HEK293 (cell line): Measurements from ENCODE around the gene NPFFR2.

Source experiments
- CTCF ChIA-PET: fragments of 350-600 bp; formaldehyde crosslinking; extraction: SDS; loops from one replicate; lab custom pipeline; 2021; ENCODE audit warnings: antibody characterized with exemption; lab: Yijun Ruan, JAX
- POLR2A ChIA-PET: fragments of 300-600 bp; formaldehyde crosslinking; extraction: SDS; loops from one replicate; lab custom pipeline; 2020; ENCODE audit warnings: antibody characterized with exemption, inconsistent platforms; lab: Yijun Ruan, JAX
- H3K27ac ChIP-seq: fragments of 200-500 bp; sonication (Bioruptor generic); 2 replicates; pipeline ENCODE4 v1.5.1; 2014; ENCODE audit warnings: low read depth, low read length, control low read depth, inconsistent platforms; ENCODE audit errors: extremely low read depth
- H3K36me3 ChIP-seq, 2 experiments: fragments of 200-500 bp in 1 of 2; sonication (Bioruptor generic) in 1 of 2; 1 replicate in 1 of 2; 2 replicates in 1 of 2; pipeline ENCODE4 v1.5.1; 2014 to 2017; ENCODE audit warnings: inconsistent platforms in 2 of 2, low read length in 2 of 2; ENCODE audit not compliant: control insufficient read depth in 2 of 2, insufficient read depth in 1 of 2
- H3K4me1 ChIP-seq: fragments of 200-500 bp; sonication (Bioruptor generic); 2 replicates; pipeline ENCODE4 v1.5.1; 2014; ENCODE audit warnings: mild to moderate bottlenecking, low read length, inconsistent platforms; ENCODE audit not compliant: control insufficient read depth, insufficient read depth
- H3K4me3 ChIP-seq: 2 replicates; pipeline ENCODE4 v1.5.1; 2011; ENCODE audit warnings: low read depth, mild to moderate bottlenecking, control low read depth, low read length, moderate library complexity
- H3K9me3 ChIP-seq: fragments of 200-500 bp; sonication (Bioruptor generic); 2 replicates; pipeline ENCODE4 v1.5.1; 2014; ENCODE audit warnings: low read depth, low read length, inconsistent platforms; ENCODE audit not compliant: control insufficient read depth, insufficient read depth
- BCL11B ChIP-seq: fragments of 450-650 bp; formaldehyde crosslinking; IDR thresholded peaks from 2 replicates; pipeline ENCODE4 v1.5.1; 2016; ENCODE audit warnings: low read depth, missing biosample characterization, missing genetic modification characterization
- ELK4 ChIP-seq: IDR thresholded peaks from 2 replicates; pipeline ENCODE4 v1.6.1; 2011; ENCODE audit warnings: mild to moderate bottlenecking, low read depth, low read length, borderline replicate concordance
- HOXC10 ChIP-seq: sonication (generic); formaldehyde crosslinking; IDR thresholded peaks from 2 replicates; pipeline ENCODE4 v1.8.1; 2023; ENCODE audit warnings: mild to moderate bottlenecking, missing genetic modification reagents
- KLF16 ChIP-seq: fragments of 450-650 bp; formaldehyde crosslinking; IDR thresholded peaks from 2 replicates; pipeline ENCODE4 v1.5.1; 2017; ENCODE audit warnings: missing biosample characterization, missing genetic modification characterization
- TSHZ1 ChIP-seq: fragments of 450-650 bp; formaldehyde crosslinking; IDR thresholded peaks from 2 replicates; pipeline ENCODE4 v1.5.1; 2016; ENCODE audit warnings: missing biosample characterization, missing genetic modification characterization, borderline replicate concordance
- ZBTB11 ChIP-seq: fragments of 450-650 bp; formaldehyde crosslinking; conservative IDR thresholded peaks from 2 replicates; pipeline ENCODE4 v1.5.1; 2016; ENCODE audit warnings: low read depth, missing biosample characterization, missing genetic modification characterization
- ZBTB7A ChIP-seq: fragments of 450-650 bp; formaldehyde crosslinking; IDR thresholded peaks from 2 replicates; pipeline ENCODE4 v1.5.1; 2016; ENCODE audit warnings: low read depth, missing biosample characterization, missing genetic modification characterization
- ZNF423 ChIP-seq: fragments of 450-650 bp; formaldehyde crosslinking; IDR thresholded peaks from 2 replicates; pipeline ENCODE4 v1.5.1; 2016; ENCODE audit warnings: missing biosample characterization, missing genetic modification characterization
- ZNF514 ChIP-seq: fragments of 450-650 bp; formaldehyde crosslinking; IDR thresholded peaks from 2 replicates; pipeline ENCODE4 v1.5.1; 2016; ENCODE audit warnings: missing biosample characterization, missing genetic modification characterization
- ZNF558 ChIP-seq: fragments of 450-650 bp; formaldehyde crosslinking; IDR thresholded peaks from 2 replicates; pipeline ENCODE4 v1.5.1; 2016; ENCODE audit warnings: missing biosample characterization, missing genetic modification characterization
- ZNF610 ChIP-seq: fragments of 450-650 bp; formaldehyde crosslinking; IDR thresholded peaks from 2 replicates; pipeline ENCODE4 v1.5.1; 2016; ENCODE audit warnings: missing biosample characterization, missing genetic modification characterization, borderline replicate concordance
- ZNF664 ChIP-seq: fragments of 450-650 bp; formaldehyde crosslinking; IDR thresholded peaks from 2 replicates; pipeline ENCODE4 v1.5.1; 2016; ENCODE audit warnings: missing biosample characterization, missing genetic modification characterization
- ZNF837 ChIP-seq: fragments of 450-650 bp; formaldehyde crosslinking; IDR thresholded peaks from 2 replicates; pipeline ENCODE4 v1.5.1; 2016; ENCODE audit warnings: missing biosample characterization, missing genetic modification characterization
- ZNF843 ChIP-seq: fragments of 450-650 bp; formaldehyde crosslinking; IDR thresholded peaks from 2 replicates; pipeline ENCODE4 v1.5.1; 2016; ENCODE audit warnings: missing biosample characterization, missing genetic modification characterization
- TF ChIP-seq, protein P1 (sequence below): fragments of 450-650 bp; formaldehyde crosslinking; IDR thresholded peaks from 2 replicates; pipeline ENCODE4 v1.5.1; 2016; ENCODE audit warnings: missing biosample characterization, missing genetic modification characterization, borderline replicate concordance

Gene NPFFR2

DNA sequence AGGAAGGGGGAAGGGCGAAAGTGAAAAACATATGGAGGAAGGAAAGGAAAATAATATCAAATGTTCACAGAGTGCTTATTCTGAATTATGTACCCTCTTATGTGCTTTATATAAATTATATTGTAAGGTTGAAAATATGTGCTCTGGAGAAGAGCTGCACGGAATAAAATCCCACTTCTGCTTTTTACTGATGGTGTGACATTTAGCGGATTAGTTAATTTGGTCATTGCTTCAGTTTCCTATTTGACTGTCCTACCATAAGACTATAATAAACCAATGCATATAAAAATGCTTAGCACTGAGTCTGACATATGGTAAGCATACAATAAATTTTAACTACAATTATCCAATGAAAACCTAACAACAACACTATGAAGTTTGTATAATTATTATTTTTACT lies 86.2 kb downstream of the NPFFR2 start (continued):
- TF ChIP-seq ZNF610 (no peak), ELK4 (no peak), ZNF843 (no peak), ZNF558 (tag by site-specific recombination) (no peak), HOXC10 (CRISPR knock-in tag) (no peak)

- Histone ChIP-seq H3K4me1 (no peaks in the 10 kb centered on the region), H3K4me3 (no peak overlapping the region), H3K36me3 (no peaks in the 10 kb centered on the region)
- TF ChIP-seq ZBTB7A: no peak
- no peak for TF ChIP-seq ZNF664
- TF ChIP-seq ZNF514: no peak
- no peak for TF ChIP-seq TSHZ1 (tag by site-specific recombination)
- TF ChIP-seq KLF16 (tag by site-specific recombination): no peak
- TF ChIP-seq, protein P1, sequence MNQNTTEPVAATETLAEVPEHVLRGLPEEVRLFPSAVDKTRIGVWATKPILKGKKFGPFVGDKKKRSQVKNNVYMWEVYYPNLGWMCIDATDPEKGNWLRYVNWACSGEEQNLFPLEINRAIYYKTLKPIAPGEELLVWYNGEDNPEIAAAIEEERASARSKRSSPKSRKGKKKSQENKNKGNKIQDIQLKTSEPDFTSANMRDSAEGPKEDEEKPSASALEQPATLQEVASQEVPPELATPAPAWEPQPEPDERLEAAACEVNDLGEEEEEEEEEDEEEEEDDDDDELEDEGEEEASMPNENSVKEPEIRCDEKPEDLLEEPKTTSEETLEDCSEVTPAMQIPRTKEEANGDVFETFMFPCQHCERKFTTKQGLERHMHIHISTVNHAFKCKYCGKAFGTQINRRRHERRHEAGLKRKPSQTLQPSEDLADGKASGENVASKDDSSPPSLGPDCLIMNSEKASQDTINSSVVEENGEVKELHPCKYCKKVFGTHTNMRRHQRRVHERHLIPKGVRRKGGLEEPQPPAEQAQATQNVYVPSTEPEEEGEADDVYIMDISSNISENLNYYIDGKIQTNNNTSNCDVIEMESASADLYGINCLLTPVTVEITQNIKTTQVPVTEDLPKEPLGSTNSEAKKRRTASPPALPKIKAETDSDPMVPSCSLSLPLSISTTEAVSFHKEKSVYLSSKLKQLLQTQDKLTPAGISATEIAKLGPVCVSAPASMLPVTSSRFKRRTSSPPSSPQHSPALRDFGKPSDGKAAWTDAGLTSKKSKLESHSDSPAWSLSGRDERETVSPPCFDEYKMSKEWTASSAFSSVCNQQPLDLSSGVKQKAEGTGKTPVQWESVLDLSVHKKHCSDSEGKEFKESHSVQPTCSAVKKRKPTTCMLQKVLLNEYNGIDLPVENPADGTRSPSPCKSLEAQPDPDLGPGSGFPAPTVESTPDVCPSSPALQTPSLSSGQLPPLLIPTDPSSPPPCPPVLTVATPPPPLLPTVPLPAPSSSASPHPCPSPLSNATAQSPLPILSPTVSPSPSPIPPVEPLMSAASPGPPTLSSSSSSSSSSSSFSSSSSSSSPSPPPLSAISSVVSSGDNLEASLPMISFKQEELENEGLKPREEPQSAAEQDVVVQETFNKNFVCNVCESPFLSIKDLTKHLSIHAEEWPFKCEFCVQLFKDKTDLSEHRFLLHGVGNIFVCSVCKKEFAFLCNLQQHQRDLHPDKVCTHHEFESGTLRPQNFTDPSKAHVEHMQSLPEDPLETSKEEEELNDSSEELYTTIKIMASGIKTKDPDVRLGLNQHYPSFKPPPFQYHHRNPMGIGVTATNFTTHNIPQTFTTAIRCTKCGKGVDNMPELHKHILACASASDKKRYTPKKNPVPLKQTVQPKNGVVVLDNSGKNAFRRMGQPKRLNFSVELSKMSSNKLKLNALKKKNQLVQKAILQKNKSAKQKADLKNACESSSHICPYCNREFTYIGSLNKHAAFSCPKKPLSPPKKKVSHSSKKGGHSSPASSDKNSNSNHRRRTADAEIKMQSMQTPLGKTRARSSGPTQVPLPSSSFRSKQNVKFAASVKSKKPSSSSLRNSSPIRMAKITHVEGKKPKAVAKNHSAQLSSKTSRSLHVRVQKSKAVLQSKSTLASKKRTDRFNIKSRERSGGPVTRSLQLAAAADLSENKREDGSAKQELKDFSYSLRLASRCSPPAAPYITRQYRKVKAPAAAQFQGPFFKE (tag by site-specific recombination): no peak
- no peak for TF ChIP-seq ZNF837 (tag by site-specific recombination)
- TF ChIP-seq ZNF558 (tag by site-specific recombination): no peak
- TF ChIP-seq BCL11B (tag by site-specific recombination): no peak
- no peak for TF ChIP-seq ZNF423 (tag by site-specific recombination)
- TF ChIP-seq ZBTB11 (tag by site-specific recombination): no peak
- TF ChIP-seq, all 188 proteins: peak for 0
- Histone ChIP-seq H3K27ac (no peak overlapping the region), H3K9me3 (no peaks in the 10 kb centered on the region)
- ChIA-PET POLR2A (no interaction called here), CTCF (no interaction called here)
Measured at GRCh38 chr4:72119946-72120345, 88.1 kb downstream of the NPFFR2 start.
